Progenitor cell of endocrine pancreas (in vitro differentiated cells): ENCODE data around the gene CDH23. TPM values are rescaled to one million over a fixed set of nuclear protein-coding genes. Genes with fewer than 3 reads are reported as not detected.

Source experiments
- DNase-seq: peaks from one replicate; pipeline ENCODE4 v3.0.0; 2021; ENCODE audit warnings: low spot score; ENCODE audit not compliant: unreplicated experiment
- H3K27ac Mint-ChIP-seq: 2 replicates; pipeline ENCODE4 v1.8.0; 2021; ENCODE audit warnings: mild to moderate bottlenecking, moderate library complexity, mixed read lengths
- H3K27me3 Mint-ChIP-seq: 2 replicates; pipeline ENCODE4 v1.8.0; 2021; ENCODE audit warnings: mixed read lengths
- H3K36me3 Mint-ChIP-seq: 2 replicates; pipeline ENCODE4 v1.8.0; 2022; ENCODE audit warnings: mixed read lengths; ENCODE audit not compliant: insufficient read depth
- H3K4me1 Mint-ChIP-seq: 2 replicates; pipeline ENCODE4 v1.8.0; 2021; ENCODE audit warnings: low read depth, mixed read lengths
- H3K4me3 Mint-ChIP-seq: 2 replicates; pipeline ENCODE4 v1.8.0; 2021; ENCODE audit warnings: low read depth, mild to moderate bottlenecking, moderate library complexity, mixed read lengths
- H3K9me3 Mint-ChIP-seq: 2 replicates; pipeline ENCODE4 v1.8.0; 2021; ENCODE audit warnings: low read depth, mixed read lengths
- CTCF ChIP-seq: fragments of 200-600 bp; sonication (generic); IDR thresholded peaks from one replicate; pipeline ENCODE4 v1.5.0; 2021; ENCODE audit warnings: antibody characterized with exemption, mild to moderate bottlenecking; ENCODE audit not compliant: unreplicated experiment
- total RNA-seq: library from RNA; stranded (reverse); gene quantifications from 2 replicates; pipeline ENCODE4 v1.2.1, GENCODE V29; 2021

CDH23 gene
- total RNA-seq, 1 donor from 2014 or later = 0.43 TPM

GRCh38 chr10:71820966-71821365 lies 424.2 kb downstream of the CDH23 start:
- TF ChIP-seq CTCF = no peak
- Mint-ChIP-seq H3K27me3 (no peaks in the 10 kb centered on the region), H3K4me3 (no peak overlapping the region), H3K9me3 (no peaks in the 10 kb centered on the region), H3K4me1 (no peaks in the 10 kb centered on the region), H3K36me3 (peaks cover 18% of the 10 kb centered on the region), H3K27ac (no peak overlapping the region)
- DNase-seq = no peak

- Mint-ChIP-seq H3K36me3 (peaks cover 15% of the 10 kb centered on the region), H3K9me3 (no peaks in the 10 kb centered on the region), H3K27ac (peak overlapping the region; percentile 9), H3K4me1 (no peaks in the 10 kb centered on the region), H3K4me3 (no peak overlapping the region), H3K27me3 (no peaks in the 10 kb centered on the region)
- no peak for DNase-seq
- TF ChIP-seq CTCF = no peak
These were observed 425.4 kb downstream of the CDH23 start for GRCh38 chr10:71821909-71822763.

- Mint-ChIP-seq H3K36me3 (peaks cover 17% of the 10 kb centered on the region), H3K27me3 (no peaks in the 10 kb centered on the region), H3K27ac (no peak overlapping the region), H3K4me1 (no peaks in the 10 kb centered on the region), H3K4me3 (no peak overlapping the region), H3K9me3 (no peaks in the 10 kb centered on the region)
- no peak for TF ChIP-seq CTCF
- DNase-seq = no peak
These were observed 426.6 kb downstream of the CDH23 start for GRCh38 chr10:71823356-71823755.

GRCh38 chr10:71824333-71824732 lies 427.6 kb downstream of the CDH23 start:
- Mint-ChIP-seq H3K4me1 (no peaks in the 10 kb centered on the region), H3K9me3 (no peaks in the 10 kb centered on the region), H3K27ac (no peak overlapping the region), H3K4me3 (no peak overlapping the region), H3K36me3 (peaks cover 17% of the 10 kb centered on the region), H3K27me3 (no peaks in the 10 kb centered on the region)
- TF ChIP-seq CTCF = no peak
- DNase-seq = no peak

- Mint-ChIP-seq H3K27ac (no peak overlapping the region), H3K4me1 (no peaks in the 10 kb centered on the region), H3K36me3 (peaks cover 22% of the 10 kb centered on the region), H3K27me3 (no peaks in the 10 kb centered on the region), H3K9me3 (no peaks in the 10 kb centered on the region), H3K4me3 (no peak overlapping the region)
- TF ChIP-seq CTCF = no peak
- DNase-seq = no peak
These were observed 428.5 kb downstream of the CDH23 start for GRCh38 chr10:71825217-71825616.
